HG02973 (cell line): ENCODE data around the gene LCE7A.
A peak's percentile ranks its signal among the peaks of the same experiment; 100 is the strongest.

Experiments used
- ATAC-seq: cut with Tn5 transposase; IDR thresholded peaks from one replicate; pipeline ENCODE4 v1.9.1; 2021; ENCODE audit warnings: moderate library complexity; ENCODE audit not compliant: unreplicated experiment

The LCE7A gene

DNA sequence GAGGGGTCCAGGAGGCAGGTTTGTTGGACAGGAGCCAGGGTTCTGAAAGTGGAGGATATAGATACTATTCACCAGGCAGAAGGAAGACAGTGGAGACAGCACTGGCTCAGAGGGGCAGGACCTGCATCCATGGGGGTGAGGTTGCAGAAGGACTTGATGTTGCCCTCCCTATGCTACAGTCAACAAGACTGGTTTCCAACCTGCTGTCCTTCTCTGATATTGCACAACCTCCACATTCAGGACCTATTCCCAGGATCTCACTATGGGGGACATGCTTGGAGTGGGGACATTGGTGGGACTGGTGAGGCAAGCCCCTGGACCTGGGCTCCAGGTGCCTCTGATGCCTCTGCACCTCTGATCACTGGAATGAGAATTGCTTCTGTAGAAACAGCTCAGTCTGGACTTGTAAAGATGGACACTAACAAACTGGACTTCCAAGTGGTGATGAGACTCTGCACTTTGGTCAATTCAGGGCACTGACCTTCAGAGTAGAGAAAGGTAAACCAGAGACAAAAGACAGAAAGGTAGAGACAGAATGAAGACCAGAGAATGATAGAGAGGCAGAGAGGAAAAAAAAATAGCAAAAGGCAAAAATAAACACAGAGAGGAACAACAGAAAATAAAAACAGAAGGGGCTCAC, 19.9 kb downstream of the LCE7A start:
- ATAC-seq: no peak

DNA sequence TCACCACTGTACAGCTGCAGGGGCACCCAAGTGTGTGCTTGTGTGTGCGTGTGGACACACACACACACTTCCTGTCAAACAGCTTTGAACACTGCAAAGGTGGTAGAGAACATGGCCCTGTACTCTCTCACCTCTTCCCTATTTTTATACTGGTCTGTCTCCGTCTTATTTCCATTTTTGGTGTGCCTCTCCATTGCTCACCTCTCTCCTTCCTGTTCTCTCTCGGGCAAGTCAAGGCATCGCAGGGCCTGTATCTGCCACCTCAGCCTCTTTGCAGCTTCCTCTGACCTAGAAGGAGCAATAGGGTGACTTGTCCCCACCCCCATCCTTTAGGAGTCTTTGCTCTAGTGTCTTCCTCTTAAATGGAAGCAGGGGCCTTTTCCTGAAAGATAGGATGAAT, 20.5 kb downstream of the LCE7A start:
- ATAC-seq: no peak

DNA sequence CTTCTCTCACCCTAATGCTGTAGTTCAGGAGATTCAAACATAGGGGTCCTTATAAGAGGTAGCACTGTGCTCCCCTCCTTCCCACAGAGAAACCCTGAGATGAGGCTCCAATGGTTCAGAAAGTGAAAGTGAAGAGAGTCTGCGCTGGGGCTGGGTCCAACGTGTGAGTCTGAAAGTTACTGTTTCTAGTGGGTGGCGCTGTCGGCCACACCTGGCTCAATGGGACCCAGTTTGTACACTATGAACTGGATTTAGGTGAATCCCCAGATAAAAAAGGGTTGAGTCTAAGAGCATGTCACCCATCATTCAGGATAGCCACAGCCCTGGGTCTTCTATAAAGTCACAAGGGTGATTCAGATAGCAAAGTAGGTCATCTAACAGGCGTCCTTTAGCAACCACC, 21.1 kb downstream of the LCE7A start:
- no peak for ATAC-seq

DNA sequence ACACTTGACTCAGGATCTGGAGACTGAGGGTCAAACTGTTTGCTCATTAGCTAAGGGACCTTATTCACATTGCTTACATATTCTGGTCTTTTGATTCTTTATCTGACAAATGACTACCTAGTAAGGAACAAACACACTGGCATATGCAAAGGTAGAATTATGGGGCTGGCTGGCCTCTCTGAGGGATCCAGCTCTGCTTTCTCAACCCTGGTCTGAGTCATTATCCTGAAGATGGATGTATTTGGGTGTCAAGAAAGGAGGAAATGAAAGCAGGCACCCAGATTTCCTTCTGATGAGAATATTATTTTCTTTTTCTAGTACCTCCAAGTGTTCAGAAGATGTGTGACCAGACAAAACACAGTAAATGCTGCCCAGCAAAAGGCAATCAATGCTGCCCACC, 24.3 kb downstream of the LCE7A start:
- ATAC-seq: no peak

DNA sequence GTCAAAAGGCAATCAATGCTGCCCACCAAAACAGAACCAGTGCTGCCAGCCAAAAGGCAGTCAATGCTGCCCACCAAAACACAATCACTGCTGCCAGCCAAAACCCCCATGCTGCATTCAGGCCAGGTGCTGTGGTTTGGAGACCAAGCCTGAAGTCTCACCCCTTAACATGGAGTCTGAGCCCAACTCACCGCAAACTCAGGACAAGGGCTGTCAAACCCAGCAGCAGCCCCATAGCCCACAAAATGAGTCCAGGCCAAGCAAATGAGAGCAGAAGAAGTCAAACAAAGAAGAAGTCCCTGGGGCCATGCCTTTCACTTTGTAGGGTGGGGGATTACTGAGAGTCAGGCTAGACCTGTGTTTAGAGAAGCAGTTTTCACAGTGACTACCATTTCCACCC, 24.7 kb downstream of the LCE7A start:
- no peak for ATAC-seq

DNA sequence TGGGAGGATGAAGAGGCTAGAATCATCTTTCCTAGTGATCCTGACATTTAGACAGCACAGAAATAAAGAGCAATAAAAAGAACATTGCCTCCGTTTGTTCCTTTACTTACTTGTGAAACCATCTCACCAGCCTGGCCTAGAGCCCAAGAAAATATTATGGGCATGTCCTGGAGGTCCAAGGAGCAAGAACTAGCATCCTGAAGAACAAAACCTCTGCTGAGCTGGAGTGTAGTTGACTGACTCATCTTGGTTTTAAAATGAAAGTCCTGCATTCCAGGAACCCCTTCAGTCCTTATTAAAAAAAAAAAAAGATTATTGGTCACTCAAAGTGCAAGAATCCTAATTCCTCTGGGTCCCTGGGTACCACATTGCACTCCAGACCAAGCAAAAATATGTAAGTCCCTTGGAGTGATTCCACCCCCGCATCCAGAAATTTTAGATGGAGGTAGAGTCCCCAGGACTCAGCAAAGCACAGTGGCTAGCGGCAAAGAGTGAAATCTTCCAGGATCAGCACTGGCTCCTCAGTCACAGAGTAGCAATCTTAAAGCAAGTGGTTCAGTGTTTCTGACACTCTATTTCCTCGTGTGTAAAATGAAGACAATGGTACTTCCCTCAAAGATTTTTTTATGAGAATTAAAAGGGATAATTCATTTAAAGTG, 25.3 kb downstream of the LCE7A start:
- no peak for ATAC-seq

DNA sequence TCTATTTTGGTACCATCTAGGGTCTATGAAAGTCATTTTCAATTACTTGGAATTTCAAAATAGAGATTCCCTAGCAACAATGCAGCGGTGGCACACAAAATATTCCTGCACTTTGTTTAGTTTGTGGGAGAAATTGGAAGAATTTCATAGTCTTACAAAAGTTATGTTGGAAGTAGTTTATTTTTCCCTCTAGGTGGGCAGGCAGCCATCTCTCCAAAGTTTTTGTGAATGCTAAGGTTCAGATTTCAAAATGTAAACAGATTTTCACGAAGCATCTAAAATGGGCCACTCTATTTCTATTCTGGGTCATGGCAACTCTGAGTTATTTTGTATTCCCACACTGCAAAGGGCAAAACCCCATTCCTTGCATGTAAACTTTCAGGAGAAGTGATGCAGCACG, 26.3 kb downstream of the LCE7A start:
- no peak for ATAC-seq

DNA sequence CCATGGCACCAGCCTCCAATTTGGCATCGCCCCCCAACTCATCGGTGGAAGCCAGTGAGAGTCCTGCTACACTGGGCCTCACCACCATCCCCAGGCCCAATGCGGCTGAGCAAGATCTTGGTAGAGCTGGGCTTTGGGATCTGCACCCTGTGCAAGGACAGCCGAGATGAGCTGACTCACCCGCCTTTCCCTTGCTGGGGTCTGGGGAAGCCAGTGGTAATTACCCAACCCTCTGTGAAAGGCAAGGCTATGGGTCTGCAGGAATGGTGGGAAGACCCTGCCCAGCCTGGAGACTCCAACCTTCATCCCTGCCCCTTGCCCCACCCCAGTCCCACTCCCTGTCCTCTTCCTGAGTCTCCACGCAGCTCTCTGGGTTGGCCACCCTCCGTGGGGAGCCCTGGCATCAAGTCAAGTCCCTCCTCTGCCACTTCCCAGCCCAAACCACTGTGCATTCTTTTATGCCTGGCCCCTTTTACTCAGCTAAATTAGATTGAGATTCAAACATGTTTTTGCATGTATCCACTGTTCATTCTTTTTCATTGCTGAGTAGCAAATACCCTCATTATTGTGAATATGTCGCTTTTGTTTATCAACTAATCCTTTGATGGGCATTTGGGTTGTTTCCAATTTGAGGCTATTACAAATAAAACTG, 27.1 kb downstream of the LCE7A start:
- ATAC-seq: no peak

DNA sequence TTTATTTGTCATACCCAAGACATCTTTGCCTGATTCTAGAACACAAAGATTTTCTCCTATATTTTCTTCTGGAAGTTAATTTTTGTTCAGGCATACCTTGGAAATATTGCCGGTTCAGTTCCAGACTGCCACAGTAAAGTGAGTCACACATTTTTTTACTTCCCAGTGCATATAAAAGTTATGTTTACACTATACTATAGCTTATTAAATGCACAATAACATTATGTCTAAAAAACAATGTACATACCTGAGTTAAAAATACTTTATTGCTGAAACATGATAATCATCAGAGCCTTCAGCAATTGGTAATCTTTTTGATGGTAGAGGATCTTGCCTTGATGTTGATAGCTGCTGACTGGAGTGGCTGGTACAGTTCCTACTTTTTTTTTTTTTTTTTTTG, 28.3 kb downstream of the LCE7A start:
- ATAC-seq: no peak

DNA sequence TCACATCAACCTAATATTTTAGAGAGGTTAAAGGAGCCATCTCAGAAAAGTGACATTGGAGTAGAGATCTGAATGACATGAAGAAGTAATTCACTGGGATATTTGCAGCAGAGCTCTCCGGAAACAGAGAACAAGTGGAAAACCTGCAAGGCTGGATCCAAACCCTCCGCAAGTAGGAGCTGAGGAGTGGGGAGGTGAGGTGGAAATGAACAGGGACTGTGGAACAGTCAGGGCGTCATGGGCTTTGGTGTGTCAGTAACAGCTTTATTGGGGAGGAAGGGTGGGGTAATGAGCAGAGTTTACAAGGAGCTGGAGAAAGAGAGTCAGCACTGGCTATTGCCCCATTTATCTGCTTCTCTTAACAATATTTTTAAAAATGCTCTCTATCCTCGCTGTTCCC, 39.2 kb downstream of the LCE7A start:
- no peak for ATAC-seq

DNA sequence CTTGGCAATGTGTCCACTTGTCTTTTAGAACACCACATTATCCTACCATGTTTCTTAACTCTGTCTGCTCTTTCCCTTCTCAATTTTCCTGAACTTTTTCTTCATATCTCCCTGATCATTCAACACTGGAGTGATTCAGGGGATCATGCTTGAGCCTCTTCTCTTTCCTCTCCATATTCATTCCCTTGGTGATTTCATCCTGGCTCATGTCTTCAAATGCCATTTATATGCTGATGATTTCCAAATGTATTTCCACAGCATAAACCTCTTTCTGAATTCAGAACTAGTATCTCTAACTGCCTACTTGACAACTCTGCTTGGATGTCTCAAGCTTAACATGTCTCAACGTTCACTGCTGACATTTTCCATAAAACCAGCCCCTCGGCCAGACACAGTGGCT, 40.1 kb downstream of the LCE7A start:
- no peak for ATAC-seq

DNA sequence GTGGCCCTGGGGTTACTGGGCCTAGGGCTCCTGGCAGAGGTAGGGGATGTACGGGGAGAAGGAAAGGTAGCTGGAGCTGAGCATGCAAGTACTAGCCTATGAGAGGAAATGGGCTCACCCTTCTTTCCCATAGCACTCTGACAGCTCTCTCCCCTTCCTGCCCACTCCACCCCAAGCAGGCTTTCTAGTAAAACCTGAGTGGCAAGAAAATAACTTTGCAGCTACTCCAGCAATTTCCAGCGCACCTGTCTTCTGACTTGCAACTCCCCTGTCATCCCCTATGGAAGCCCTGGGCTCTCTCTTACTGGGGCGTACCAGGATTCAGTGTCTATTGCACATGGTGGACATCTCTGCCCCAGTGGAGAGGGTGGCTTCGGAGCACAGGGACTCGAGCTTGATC, 41.8 kb downstream of the LCE7A start:
- no peak for ATAC-seq

DNA sequence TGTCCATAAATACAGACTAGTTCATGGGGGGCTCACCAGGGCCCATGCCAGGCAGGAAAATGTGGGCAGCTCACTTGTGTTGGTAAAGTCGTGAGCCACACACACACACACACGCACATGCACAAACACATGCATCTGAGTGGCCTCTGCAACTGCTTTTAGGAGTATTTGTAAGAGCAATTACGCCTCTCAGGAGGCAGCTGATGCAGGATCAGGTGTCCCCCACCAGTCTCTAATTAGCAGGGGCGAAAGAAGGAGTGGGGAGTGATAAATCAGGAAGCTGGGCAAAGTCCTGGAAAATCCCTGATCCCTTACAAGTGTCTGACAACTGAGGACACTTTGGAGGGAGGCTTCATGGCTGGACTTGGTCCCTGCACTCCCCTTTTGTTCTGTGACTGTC, 42.8 kb downstream of the LCE7A start:
- ATAC-seq: no peak

DNA sequence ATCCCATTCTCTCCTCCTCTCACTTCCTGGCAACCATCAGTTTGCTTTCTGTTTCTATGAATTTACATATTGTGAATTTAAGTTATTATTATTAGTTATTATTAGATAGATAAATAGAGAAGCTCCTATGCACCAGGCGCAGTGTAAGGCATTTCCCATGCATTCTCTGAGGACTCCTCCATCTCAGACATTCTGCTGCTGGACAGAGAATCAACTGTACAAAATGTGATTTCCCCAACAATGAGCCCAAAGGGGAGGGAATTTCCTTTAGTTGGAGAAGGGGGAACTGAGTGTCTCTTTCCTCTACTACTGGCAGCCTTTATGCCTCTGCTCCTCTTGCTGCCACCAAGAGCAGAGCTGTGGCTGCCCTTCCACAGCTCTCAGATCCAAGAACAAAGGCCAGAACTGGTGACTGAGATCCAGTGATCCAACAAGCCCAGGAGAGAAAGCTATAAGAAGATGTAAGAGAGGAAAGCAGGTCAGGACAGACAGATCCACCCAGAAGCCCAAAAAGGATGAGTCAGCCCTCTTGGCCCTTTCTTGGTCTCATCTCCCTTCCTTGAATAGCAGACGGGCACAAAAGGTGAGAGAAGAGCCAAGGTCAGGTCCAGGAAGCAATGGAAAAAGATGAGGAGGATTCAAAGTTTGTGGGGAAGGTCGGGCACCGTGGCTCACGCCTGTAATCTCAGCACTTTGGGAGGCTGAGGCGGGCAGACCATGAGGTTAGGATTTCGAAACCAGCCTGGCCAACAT, 45.1 kb downstream of the LCE7A start:
- ATAC-seq: no peak

DNA sequence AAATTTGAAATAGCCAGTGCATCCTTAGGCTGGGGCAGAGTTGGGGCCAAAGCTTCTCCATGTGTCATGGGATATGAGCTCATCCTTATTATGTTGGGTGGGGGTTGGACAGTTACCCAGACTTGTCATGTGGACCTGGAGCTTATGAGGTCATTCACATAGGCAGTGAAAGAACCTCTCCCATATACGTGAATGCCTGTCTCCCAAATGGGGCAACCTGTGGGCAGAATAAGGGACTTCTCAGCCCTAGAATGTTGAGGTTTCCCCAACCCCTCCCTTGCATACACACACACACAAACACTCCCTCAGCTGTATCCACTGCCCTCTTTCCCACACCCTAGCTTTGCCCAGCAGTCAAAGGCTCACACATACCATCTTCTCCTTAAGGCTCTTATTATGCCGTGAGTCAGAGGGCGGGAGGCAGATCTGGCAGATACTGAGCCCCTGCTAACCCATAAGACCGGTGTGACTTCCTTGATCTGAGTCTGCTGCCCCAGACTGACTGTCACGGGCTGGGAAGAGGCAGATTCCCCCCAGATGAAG, 46.3 kb downstream of the LCE7A start:
- no peak for ATAC-seq

DNA sequence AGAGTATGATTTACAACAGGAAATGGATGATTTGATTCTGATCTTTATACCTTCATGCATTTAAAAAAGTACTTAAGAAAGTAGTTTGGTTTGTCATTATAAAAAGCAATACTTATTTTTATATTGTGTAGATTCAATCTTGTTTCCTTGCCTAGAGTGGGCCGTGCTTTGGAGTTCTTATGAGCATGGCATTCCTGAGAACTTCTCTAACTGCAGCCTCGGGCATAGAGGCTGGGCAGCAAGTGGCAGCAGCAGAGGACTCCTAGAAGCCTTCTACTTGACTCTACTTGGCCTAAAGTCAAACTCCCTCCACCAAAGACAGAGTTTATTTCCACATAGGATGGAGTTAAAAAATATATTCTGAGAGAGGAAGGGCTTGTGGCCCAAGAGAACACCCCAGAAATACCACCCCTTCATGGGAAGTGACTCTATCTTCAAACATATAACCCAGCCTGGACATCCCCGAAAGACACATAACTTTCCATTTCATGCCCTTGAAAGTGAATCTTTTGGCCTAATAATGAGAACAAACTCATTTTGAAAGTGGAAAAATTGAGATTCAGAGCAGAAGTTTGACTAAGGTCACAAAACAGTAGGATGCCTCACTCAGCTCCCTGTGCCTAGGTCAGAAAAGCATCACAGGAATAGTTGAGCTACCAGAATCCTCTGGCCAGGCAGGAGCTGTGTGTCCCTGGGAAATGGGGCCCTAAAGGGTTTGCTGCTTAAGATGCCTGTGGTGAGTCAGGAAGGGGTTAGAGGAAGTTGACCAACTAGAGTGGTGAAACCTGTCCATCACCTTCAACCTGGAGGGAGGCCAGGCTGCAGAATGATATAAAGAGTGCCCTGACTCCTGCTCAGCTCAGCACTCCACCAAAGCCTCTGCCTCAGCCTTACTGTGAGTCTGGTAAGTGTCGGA, 48.1 kb downstream of the LCE7A start, which contains the start of gene IVL:
Gene IVL (plus strand): TSS at position 861 of the 916 bp plus-strand sequence. CDS start 1,252 bp downstream, outside the sequence.
- ATAC-seq: peak; percentile 62

DNA sequence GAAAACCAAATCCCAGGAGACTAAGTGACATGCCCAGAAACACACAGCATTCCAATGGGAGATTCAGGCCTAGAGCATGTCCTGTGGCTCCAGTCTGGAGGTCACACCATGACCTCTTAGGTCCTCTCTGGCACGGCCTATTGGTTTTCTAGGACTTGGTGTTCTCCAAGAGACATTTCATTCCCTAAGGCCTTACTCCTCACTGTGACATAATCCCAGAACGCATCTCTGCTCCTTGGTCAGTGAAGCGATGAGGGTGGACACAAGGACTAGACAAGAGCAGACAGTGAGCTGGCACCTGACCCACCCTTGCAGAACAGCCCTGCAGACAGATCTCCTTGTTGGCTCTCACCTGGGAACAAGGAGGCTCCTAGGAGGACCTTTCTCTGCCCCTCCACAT, 49.4 kb downstream of the LCE7A start:
- ATAC-seq: no peak
